Glomerular visceral epithelial cell (primary cell): ENCODE data around the gene IGFBPL1.

ENCODE experiments used
- DNase-seq: peaks from one replicate; pipeline ENCODE4 v3.0.0-alpha.2; 2016; ENCODE audit errors: extremely low spot score

IGFBPL1 gene

DNA sequence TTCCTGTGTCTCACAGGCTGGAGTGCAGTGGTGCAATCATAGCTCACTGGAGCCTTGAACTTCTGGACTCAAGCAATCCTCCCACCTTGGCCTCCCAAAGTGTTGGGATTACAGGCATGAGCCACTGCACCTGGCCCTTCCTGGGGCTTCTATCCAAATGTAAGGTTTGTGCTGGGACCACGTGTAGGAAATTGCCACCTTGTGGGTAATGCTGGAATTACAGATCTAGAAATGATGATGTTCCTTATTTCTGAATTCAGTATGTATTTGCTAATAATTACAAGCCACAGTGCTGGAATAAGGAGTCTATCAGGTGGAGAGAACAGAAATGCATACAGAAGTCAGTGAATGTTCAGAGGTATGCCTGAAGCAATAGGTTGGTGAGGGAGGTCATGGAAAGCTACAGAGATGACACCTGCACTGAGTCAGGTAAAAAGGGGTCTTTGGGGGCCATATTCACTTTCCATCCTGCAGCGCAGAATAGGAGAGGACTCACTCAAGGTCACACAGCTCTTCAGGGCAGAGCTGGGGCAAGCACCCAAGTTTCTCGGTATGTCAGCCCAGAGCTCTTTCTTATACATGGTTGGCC is 8.8 kb upstream of the IGFBPL1 start:
- DNase-seq: peak; percentile 53

DNA sequence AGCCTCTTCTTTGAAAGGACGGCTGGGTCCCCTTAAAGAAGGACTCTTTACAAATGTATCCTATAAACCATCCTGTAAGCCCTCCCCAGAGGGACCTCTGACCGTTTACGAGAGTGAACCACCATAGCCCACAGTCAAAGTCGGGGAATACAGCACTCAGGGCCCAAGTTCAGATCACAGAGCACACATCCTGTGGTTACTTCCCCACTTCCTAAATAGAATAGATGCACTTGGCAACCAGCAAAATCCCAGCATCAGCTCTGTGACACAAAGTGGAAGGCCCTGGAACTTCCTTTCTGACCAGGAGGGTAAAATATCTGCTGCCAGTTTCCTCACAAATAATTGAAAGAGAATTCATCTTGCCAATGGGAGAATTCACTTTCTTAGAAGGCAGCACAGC is 6.9 kb upstream of the IGFBPL1 start:
- no peak for DNase-seq

DNA sequence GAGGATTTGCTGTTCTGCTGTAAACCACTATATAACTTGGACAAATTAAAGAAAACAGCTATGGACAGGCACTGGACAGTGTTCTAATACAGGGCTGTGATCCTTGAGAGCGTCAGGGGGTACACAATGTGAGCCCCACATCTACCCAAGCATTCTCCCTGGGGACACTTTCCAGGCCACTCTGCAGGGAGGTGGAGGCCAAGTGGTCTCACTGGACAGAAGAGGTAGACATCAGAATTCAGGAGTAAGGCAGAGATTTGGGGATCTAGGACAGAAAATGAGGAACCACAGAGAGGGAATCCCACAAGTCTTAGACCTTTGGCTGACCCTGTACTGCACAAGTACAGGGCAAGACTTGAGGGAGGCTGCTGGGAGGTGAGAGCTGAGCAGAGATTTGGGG is 3.8 kb upstream of the IGFBPL1 start:
- DNase-seq: no peak

DNA sequence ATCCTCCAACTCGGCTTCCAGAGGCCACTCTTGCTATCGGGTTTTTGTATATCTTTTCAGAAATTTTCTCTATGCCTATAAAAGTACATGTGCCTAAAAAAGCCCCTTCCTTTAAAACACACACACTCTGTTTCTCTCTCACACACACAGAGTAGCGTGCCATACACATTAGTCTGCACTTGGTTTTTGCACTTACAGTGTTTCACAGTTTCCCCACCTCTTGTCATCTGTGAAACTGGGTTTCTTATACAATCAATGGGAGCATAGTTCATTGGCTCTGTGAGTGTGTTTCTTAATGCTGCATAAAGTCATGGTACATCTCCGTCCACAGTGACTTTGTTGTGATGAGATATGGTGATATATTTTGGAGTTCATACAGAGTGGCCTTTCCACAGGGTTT is 664 bp upstream of the IGFBPL1 start:
- no peak for DNase-seq

DNA sequence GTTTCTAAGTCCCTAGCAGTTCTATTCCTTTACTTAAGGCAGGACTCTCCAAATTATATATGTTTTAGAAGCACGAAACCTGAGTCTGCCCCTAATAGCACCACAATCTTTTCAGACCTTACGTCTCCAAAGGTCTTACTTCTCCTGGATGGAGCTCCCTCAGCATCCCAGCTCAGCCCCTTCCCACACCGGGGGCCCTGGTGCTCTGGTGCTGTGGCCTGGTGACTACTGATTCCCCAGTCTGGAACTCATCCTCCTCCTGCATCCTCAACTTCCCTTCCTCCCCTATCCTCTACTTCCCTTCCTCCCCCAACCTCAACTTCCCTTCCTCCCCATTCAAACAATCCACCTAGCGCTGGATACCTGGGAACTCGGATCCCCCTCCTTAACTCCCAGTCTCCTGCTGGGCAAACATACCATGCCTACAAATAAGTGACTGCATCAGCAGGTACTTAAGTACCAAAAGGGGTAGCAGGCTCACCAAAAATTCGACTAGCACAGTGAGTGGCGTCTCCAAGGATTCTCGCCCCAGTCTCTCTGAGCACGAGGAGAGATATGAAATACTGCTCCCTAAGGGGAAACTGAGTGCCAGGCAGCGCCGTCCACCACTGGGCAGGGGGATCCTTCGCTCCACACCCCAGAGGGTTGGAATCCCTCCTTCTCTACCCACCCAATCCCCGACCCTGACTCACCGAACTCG is 831 bp downstream of the IGFBPL1 start:
- no peak for DNase-seq

DNA sequence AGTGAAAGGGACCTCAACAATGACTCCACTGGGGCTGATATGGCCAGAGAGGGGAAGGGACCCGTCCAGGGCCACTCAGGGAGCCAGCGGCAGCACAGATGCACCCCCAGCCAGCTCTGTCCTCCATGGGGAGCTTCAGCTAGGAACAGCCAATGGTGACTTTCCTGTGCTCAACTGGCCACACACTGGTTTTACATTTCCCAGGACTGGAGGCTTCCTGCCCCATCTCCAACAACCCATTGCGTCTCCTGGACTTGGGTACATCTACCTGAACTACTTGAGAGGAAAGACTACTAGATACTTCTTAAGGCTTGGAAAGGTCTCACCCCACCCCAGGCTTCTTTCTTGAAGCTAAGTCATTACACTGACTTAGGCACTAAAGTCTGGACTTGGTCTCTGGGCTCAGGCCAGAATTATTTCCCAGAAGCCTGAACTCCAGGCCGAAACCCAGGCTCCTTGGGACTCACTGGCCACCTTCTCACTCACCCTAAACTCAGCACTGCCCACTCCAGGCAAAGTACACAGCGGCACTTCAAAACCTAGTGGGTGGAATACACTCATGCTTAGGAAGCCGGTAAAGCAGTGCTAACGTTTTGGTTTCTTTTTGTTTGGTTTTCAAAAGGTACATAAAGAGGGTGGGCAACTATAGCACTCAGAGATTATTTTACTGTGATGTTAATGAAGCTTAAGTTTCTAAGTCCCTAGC is 1.5 kb downstream of the IGFBPL1 start:
- DNase-seq: no peak

DNA sequence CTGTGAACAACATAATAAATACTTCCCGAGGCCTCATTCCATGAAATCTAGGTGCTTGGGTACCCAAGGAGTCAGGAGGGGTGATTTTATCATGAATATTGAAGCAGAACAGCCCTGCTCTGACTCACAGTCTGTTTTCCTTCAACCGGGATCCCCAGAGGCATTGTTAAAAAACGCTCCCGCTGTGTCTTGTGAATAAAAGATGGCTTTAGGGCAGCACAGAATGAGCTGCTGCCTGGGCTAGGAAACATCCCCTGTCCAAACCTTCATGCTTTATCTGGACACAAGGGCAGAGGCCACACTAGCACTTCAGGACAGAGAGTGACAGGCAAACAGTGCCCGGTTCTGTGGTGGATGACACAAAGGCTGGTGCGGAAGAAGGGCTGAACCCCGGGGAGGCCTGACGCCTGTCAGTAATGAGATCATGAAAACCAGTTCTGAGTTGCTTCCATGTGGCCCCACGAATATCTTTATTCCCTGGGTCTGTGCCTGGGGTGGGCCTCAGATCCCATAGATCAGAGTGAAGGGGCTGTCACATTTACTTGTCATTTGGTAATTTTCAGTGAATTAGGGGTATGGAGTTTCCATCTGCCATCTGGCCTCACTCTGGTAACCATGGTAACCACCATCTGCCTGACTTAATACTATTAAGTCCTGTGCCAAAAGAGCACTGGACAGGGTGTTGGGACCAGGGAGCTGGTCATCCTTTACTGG is 2.6 kb downstream of the IGFBPL1 start:
- DNase-seq: no peak

DNA sequence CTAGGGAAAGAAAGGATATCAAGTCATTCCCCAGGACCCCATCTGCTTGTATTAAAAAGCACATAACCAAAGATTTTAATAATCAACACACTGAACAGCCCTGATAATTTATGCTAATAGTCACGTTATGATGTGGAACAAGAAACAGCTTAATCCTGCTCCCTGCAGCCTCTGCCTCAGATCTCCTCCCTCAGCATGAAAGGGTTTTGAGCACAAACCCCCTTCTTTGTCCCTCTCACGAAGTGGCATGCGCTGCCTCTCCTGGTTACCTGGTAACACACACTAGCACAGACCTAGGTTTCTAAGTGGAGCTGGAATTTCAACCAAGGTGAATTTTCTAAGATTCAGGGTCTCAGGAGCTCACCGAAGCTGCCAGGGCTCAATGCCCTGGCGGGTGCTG is 5.1 kb downstream of the IGFBPL1 start:
- no peak for DNase-seq

DNA sequence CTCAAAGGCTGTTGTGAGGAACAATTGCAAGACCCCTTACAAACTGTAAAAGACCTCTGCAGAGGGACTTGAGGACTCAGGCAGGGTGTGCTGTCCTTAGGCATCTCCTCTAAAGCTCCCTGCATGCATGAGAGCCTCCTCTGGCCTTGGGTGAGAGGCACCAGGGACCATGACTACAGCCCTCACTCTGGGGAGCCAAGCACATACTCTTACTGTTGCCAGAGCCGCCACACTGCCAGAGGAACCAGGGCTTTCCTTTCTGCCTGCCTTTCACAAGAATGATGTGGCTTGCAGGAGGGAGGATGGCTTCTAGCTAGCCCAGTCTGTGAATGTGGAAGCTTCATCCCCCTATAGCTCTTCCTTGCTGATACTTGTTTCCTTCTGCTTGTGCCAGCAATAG is 5.9 kb downstream of the IGFBPL1 start:
- no peak for DNase-seq

DNA sequence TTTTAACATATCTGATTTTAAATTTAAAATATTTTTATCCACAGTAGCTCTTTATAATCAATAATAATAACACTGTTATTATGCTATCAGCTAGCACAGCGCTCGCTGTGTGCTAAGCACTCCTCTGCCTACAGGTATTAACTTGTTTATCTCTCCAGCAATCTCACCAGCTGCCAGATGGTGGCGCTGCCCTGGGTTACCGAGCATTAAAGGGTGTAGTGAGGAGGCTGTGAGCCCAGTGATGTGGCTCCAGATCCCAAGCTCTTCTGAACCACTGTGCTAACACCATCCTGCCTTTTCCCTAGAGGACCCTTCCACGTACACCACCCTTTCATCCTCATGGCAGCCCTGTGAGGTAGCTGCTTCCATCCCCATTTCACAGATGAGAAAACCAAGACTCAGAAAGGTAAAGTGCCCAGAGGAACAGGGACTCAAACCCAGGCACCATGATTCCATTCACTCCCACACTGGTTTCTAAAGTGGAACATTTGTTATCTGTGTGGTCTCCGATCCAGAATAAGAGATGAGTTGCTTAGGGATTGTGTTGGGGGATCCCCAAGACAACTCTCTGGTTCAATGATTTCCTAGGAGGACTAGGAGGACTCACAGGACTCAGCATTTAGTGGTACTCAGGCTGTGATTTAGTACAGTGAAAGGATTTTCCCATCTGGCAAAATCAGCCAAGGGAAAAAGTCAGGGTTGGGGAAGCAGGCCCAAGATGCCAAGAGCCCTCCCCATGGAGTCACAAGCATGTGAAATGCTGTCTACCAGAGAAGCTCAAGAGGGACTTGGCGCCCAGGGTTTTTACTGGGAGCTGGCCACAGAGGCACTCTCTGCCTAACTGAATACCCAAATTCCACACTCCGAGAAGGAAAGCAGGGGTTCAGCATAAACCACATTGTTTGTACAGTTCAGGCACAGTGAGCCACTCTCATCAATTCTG is 7.0 kb downstream of the IGFBPL1 start:
- DNase-seq: peak; percentile 36

DNA sequence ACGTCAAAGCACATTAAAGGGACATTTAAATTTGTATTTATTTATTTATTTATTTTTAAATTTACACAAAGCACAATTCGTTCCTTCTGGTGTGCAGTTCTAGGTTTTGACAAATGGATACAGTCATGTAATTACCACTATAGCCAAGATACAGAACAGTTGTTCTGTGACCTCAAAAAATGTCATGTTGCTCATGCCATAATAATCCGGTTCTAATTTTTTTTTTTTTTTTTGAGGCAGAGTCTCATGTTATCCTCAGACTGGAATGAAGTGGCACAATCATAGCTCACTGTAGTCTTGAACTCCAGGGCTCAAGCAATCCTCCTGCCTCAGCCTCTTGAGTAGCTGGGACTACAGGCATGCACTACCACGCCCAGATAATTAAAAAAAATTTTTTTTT is 7.8 kb downstream of the IGFBPL1 start:
- no peak for DNase-seq

DNA sequence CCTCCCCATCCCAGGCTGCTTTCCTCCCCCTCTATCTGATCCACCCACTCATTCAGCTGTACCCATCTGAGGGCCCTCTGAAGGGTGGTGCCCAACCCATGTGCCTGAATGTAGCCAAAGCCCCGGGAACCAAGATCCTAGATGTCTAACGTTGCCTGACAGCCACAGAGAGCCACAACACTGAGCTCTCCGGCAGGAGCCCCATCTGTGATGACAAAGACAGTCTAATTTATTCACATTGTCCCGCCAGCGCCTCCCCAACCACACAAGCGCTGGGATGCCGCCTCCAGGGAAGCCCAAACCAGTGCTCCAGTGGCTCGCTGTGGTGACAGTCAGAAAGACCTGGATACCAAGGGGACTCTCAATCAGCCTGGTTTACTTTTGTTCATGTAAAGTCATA is 8.4 kb downstream of the IGFBPL1 start:
- DNase-seq: no peak

DNA sequence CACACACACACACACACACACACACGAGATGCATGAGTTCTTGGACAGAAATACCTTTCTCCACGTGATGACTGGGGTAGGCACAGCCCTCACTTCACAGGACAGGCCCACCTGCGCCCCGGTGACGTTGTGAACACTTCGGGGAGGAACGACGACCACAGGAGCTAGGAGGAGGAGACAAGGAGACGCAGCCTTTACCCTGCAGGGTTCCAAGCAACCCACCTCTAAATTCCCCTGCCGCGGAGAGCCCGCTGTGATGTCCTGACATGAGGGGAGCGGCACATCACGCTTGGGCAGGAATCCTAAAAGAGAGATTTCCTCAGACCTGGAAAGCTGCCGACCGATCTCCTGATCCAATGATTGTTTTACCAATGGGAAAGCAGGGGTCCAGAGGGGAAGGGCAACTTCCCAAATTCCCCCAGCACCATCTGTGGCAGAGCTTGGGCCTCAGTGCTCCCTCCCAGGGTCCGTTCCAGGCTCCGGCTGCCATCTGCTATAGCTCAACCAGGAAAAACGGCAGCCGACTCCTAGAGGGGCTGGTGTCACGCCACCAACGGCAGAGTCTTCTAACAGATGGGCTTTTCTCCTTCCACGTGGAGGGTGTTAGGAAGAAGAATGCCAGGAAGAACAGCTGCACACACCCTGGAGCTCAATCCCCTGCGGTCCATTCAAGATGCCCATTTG is 10.1 kb downstream of the IGFBPL1 start:
- DNase-seq: no peak

DNA sequence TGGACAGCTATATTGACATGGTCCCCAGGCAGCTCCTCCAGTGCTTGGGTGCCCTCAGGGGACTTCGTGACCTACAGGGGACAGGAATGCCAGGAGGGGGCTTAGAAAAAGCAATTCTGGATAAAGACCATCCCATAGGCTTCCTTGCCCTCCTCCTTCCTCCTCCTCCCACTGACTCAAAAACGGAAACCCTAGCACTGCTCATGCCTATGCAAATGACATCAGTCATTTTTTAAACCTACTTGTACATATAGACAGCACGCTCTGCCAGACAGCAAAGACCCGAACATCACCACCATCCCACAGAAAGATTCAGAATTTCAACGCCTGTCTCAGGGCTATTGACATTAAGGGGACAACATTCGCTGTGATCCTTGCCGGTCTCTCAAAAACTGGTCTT is 11.0 kb downstream of the IGFBPL1 start:
- DNase-seq: no peak

DNA sequence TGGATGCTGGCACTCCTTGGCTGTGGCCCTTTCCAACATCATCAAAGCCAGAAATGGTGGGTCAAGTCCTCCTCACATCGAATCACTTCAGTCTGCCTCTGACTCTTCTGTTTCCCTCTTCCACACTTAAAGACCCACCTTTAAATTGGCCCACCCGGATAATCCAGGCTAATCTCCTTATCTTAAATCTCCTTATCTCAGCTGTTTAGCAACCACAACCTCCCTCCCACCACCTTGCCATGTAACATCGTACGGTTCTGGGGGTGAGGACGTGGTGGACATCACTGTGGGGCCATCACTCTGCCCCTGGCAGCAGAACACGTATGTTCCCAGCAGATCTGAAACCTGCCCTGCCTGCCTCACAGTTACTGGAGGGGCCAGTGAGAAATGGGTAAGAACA is 11.5 kb downstream of the IGFBPL1 start:
- DNase-seq: no peak

DNA sequence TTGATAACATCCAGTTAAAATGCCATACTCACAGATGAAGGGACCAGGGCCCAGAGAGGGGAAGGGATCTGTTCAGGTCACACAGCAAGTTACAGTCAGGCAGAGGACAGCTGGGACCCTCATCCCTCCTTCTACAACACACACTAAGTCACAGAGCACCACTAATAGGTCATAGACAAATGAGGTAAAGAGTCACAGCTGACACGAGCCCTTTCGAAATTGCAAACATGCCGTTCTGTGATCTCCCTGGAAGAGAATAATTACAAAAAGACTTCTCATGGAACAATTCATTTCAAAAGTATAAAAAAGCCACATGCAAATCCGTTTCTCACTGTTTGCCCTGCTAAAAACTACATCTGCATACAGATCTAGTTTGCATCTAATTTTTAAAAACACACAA is 15.5 kb downstream of the IGFBPL1 start:
- DNase-seq: no peak

DNA sequence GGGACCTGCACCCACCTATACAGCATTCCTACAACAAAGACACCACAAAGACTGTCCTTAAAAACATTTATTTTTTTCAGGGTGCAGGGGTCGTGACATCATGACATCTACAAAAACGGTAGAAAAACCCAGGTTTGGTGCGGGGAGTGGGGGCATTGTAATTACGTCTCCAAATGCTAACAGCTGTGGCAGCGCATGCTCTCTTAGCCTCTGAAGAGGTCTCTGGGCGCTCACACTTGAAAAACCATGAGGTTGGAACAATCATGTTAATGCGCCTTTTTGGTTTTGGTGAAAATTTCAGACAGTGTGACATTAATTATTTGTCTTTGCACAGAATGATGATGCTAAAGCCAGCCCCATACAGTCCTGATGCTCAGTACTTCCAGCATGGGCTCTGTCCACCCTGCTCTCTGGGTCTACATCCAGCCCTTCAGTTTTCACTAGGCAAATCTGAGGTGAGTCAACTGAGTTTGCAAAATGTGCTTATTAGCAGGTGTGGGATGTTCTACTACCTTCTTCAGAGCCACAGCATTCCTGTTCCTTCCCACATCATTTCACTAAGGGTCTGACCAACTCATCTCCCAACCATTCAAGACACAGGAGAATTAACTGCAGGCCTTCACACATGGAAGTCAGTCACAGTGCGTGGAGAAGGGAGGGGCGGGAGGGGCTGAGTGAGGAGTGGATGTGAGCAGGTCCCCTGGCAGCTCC is 17.6 kb downstream of the IGFBPL1 start:
- DNase-seq: no peak

DNA sequence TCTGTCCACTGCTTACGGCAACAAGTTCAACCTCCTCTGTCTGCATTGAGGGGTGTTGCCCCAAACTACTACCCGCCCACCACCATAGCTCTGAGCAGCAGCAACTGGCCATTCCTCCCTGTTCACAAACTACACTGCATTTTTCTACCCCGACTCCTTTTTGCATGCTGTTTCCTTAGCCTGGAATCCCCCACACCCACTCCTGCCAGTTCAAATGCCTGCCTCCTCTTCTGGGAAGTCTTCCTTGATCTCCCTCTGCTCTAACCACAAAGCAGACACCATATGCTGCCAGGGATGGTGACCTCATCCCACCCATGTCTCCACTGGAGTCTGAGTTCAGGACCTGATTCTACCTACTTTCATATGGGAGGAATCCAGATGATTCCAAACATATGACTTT is 18.5 kb downstream of the IGFBPL1 start:
- no peak for DNase-seq

DNA sequence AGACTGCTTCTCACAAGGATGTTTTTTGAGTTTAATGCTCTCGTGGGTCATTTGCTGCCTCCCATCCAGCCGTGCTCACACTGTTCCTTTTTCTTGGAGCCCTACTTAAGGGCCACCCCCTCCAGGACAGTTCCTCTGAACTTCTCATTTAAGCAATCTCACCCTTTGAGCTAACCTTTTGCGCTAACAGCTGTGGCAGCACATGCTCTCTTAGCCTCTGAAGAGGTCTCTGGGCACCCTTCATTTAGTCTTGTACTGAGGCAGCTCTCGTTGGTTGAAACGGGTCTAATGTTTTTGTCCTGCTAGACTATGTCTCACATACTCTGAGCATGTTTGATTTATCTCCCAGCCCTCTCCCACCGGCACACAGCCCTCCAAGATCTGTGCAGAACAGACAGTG is 19.9 kb downstream of the IGFBPL1 start:
- DNase-seq: no peak

DNA sequence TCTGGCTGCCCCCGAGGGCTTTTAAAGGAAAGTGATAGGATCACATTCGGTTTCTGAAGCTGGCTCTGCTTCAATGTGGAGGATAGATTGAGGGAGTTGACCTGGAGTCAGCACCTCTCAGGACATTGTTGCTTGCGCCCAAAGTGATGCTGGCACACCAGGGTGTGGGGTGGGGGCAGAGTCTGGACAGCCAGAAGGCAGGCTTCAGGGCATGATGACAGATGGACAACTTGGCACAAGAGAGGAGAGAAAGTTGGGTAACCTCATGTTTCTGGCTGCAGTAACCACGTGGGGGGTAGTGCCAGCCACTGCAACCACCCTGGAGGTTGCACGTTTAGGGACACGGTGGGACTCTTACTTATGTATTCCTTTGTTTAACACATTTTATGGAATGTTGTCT is 22.3 kb downstream of the IGFBPL1 start:
- no peak for DNase-seq
